Hematopoietic multipotent progenitor cell treated with erythropoietin and hydrocortisone succinate and interleukin-3 and kit ligand, for 6 days (in vitro differentiated cells): Measurements from ENCODE around the gene PIP5K1B.

Experiments
- DNase-seq: peaks from one replicate; pipeline ENCODE4 v3.0.0-alpha.2; 2015

PIP5K1B gene

DNA sequence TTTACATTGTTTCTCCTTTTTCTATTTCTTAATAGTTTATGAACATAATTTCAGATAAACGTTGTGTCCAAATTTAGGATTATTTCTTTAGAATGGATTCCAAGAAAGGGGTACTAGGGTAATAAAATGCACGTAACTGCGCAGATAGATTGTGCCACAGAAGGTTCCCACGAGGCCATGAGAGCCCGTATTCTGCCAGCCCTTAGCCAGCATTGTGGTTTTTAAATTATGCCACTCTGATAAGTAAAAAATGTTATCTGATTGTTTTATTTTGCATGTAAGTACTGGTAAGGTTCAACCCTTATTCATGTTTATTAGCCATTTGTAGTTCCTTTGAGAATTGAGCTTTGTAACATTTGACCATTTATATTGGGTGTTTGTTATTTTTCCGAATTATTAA is 220.1 kb downstream of the PIP5K1B start:
- DNase-seq = peak; percentile 91

DNA sequence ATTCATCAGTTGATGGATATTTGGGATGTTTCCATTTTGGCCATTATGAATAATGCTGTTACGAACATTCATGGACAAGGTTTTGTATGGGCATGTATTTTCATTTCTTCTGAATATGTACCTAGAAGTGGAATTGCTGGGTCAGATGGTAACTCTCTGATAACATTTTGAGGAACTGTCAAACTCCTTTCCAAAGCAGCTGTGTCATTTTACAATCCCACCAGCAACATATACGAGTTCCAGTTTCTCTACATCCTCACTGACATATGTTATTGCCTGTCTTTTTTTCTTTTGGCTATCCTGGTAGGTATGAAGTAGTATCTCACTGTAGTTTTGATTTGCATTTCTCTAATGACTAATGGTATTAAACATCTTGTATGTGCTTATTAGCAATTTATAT is 222.1 kb downstream of the PIP5K1B start:
- DNase-seq = peak; percentile 71

DNA sequence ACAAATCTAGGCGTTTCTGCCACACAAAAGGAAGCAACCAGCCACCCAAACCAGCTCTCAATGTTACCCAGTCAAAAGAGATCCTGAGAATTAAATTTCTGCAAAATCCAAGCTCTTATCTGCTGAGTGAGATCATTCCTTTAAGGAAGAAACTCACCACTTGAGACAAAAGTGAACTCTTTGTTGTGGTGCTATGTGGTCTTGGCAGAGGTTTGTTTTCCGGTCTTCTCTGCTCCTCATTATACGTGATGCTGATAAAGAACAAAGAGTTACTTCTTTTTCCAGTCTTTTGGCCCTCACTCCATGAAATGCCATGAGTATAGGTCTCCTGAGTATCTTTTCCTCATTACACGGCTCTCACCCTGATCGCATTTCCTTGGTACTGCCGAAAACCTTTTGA is 226.8 kb downstream of the PIP5K1B start:
- no peak for DNase-seq

DNA sequence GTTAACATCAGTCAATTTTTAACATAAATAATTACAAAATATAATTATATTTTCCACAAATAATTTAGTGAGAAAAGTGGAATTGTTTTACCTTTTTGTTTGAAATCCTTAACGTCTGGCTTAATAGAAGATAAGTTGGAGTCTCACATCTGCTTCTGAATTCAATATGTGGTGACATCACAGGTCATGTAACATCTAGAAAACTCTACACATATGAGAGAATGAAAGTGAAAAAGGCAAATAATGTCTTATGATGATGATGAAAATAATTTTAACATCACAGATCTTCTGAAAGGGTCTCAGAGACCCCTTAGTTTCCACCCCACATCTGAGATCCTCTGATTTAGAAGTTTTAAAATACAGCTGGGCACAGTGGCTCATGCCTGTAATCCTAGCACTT is 227.4 kb downstream of the PIP5K1B start:
- no peak for DNase-seq

DNA sequence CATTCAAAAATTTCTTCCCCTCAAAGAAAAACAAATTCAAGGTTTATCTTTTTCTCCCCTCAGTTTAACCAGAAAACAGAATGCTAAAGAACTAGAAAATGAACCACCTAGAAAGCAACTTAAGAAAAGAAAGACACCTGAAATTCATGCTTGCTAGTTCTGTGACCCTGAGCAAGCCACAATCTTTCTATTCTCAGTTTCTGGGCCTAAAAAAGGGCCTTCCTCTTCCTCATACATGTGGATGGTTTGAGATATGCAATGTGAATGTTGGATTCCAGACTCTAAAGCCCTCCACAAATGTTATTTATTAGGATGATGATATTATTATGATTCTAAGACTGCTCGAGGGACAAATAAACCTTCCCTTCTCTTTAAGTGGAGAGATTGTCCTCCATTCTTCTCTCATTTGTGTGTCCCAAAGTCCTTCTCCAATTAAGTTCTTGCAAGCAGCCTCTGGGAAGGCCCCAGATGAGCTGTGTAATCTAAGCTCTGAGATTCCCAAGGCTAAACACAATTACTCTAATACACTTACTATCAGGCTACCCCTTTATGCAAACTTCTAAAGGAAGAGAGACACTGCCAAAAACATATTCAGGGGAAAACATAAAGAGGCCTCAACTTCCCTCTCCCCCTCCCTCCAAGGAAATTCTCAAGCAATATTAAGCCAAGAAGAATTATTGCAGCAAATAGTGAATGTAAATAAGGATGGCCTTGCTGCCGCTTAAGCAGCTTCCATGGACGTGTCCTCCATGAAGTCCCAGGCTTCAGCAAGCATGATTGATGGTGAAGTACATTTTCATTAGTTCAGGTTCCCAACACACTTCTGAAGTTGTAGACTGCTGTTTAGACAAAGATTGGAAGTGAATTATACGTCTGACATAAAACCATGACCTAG is 228.6 kb downstream of the PIP5K1B start:
- no peak for DNase-seq

DNA sequence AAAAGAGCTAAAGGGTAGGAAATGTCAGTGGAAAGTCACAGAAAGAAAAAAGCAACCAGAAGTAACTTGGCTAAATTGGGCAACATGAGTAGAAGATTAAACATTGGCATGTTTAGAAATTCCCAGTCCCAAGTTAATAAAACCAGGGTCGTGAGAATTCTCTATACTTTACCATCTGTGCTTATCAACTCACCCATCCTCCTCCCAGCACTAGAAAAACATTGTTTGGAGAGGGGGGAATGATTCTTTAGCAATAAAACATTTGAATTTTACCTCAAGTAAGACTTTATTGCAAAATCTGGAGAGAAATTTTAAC is 229.2 kb downstream of the PIP5K1B start:
- no peak for DNase-seq

DNA sequence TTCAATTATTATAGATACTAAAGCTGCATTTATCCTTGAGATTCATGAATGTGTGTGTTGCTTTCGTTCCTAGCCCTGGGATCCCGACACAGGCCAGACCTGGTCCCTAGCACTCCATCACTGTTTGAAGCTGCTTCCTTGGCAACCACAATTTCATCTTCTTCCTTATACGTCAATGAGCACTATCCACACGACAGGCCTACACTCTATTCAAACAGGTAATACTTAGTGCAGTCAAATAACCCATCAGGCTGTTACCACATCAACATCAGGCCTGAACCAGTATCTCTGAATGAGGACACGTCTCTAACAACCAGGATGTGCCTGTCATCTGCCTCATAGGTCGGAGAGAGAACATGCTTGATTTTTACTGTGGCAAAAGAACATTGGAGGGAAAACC is 235.5 kb downstream of the PIP5K1B start:
- no peak for DNase-seq

DNA sequence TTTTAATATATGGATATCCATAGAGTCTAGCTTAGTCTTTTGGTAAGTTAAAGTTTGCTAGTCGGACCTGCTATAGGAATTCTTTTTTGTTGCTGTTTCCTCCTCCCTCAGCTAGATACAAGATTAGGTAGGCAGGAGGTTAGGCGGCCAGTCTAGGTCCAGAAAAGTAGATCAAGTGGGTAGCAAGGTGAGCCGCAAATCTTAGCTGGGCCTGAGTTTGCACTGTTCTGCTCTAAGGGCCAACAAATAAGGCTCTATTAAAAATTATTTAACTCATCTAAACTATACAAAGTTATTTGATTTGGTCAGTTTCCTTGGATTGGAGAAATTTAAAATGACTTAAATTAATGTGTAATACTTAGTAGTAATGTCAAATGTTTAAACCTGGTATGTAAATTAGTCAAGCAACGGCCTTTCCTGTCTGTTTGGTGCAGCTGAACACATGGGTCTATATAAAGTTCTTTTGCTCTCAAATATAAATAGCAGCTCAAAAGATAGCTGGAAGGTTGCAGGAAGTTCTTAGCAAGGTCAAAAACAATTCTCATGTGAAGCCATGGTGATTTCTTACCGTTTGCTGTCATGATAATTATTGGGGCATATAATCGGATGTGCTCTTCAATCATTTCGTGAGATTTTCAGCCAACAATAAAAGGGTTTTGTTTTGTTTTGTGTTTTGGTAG is 236.9 kb downstream of the PIP5K1B start:
- no peak for DNase-seq

DNA sequence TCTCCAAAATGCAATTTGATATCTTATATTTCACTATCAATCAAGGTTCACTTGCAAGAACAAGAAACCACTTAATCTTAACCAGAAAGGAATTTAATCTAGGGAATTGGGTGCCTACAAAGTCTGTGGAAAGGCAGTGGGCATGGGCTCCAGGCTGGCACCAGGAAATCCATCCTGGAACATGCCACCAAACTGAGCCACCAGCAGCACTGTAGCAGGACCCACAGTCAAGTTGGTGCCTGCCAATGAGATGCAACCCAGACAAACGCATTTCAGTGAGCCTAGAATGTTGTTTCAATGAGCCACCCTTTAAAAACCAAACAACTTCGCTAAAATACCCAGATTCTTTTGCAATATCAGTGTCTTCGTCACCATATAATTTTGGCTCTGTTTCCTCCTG is 237.8 kb downstream of the PIP5K1B start:
- DNase-seq = no peak

DNA sequence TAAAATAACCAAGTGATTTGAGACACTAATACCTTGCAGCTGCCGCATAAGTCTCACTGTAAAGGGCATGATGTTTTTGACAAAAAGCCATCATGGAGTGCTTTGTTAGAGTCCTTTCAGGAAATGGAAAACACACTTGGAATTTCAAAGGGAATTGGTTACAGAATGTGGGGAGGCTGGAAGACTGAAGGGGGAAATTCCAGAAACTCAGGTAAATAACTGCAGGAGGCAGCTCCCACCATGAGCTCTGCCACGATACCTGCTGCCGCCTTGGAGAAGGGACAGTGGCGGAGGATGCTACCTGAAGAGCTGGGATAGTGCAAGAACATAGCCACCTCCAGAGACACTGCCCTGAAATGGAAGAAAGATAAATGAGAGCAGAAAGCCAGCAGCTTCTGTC is 242.0 kb downstream of the PIP5K1B start:
- DNase-seq = no peak

DNA sequence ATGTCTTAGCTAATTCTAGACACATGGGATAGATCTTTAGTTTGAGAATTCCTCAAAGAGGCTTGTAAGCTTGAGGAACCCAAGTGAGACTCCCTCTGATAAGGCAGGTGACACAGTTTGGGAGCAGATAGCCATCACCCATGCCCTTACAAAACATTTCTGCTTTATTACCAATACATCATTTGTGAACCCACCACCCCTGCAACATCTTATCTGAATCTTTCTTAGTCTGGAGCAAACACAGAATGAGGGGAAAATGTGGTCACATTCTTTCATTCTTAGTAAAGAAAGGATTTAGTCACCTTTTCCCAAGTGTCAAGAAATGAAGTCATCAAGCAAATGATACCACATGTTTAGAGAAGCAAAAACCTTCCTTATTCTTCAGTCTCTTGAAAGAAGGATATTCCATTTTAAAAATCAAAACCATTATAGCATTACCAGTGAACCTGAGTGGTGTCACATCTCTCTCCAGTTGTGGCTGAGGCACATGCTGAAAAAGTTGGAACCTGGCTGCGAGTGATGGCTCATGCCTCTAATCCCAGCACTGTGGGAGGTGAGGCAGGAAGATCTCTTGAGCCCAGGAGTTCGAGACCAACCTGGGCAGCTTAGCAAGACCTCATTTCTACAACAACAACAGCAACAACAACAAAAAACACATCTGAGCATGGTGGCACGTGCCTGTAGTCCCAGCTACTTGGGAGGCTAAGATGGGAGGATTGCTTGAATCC is 243.0 kb downstream of the PIP5K1B start:
- no peak for DNase-seq

DNA sequence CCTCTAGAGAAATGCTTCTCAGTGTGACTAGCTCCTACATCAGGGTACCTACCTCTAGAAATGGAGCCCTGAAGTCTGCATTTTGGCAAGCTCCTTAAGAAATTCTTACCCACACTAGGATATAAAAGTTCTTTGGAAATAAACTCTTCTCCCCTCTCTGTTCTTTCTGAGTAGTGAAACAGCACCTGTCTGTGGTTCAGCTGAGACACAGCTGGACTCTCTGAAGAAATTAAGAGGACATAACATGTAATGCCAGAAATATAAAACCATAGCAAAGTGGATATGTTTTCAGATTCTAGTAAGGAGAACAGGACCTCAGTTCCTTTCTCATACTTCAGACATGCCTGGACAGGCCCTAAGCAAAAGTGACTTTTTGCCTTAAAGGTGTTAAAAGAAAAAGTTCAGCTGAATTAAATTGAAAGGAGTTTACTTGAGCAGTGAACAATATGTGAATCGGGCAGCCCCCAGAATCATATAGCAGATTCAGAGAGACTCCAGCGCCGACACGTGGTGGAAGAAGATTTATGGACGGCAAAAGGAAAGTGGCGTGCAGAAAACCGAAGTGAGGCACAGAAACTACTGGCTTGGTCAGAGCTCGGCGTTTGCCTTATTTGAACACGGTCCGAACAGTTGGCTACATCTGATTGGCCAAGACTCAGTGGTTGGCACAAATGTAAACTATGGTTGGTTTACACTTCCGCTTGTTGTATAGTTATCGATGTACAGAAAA is 244.4 kb downstream of the PIP5K1B start:
- peak; percentile 69 for DNase-seq

DNA sequence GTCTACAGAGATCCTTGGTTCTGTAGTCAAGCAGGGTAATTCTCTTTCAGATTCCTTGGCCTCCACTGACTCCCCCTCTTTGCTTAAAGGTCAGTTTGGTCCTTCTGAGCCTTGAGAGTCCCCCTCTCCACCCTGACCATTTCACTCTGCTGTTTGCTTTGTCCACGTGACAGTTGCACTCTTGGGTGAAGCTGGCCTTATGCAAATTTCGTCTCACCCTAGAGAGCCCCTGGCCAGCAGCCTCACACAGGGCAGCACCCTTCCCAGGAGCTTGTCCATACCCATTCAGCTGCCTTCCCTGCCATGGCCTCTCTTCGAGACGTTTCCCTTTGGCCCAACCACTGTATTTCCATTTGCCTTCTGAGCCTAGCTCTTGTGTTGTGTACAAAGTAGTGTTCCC is 245.1 kb downstream of the PIP5K1B start:
- no peak for DNase-seq

DNA sequence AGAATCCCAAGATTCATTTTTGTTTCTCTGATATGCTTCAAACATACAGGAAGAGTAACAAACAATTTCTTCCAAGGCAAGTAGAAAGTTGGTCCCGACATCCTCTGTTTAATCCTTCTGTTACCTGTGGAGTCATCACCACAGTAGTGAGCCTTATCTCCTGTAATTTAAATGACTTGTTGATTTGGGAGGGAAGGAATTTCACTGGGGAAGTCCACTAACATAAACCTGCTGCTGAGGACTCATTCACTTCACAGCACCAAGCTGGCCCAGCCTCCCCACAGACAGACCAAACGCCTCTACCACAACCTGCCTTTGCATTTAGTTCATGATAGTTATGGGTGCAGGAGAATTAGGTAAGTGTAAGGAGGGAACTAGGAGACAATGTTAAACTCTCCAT is 245.6 kb downstream of the PIP5K1B start:
- no peak for DNase-seq

DNA sequence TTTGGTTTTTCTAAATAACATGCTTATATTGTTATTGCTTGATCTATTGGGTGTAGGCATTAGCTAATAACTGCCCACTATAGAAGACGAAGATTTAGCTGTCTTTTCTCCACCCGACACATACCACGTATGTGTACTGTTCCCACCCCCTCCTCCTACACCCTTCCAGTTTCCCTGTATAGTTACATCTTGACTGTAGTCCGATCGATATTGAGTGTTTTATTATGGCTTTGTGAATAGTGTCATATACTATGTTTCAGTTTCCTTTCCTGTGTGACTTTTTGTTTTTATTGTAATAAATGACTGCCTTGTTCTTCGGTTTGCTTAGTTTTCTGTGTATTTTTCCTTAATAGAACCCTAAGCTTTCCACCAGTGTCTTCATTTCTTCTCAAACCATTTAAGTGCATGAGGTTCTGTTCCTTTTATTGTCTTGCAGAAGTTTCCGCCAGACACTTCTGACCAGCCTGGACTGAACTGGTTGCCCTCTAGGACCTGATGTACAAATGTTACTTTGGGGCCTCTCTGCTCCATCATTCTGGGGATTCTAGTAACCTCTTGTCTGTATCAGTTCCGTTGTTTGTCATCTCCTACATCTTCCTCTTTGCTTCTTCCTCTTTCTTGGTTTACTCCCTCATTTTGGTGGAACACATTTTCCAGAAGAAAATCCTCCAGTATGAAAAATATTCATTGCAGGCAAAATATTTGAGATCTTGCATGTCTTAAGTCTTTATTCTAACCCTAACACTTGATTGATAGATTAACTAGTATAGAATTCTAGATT is 247.0 kb downstream of the PIP5K1B start:
- no peak for DNase-seq

DNA sequence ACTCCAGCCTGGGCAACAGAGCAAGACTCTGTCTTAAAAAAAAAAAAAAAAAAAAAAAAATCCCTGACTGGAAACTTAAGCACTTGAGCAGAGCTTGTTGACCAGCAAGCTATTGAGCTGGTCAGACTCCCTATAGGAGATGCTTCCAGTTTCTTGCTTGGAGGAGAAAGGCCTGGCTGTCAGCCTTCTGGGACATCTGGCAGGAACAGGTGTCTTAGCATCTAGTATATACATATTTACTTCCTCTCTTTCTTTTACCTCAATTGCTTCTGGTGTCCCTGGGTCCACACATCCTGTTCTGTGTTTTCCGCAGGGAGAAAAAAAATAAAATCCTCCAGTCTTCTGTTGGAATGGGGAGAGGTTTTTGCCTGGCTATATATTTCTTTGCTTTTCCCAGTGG is 248.7 kb downstream of the PIP5K1B start:
- no peak for DNase-seq

DNA sequence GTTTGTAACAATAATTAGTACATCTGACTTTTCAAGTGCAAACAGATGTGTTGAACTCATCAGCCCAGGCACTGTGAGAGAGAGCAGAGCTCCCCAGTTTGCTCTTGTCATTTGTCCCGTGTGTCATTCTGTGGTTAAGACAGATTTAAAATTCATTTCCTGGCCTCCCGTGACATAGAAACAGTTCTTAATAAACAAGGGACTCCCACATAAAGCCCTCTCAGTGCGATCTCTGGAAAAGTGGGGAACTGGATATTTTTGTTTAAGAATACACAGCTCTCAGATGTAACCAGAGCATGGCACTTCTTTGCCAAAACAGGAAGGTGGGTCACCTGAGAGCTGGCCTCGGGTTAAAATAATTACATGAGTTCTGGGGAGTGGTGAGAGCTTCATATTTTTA is 250.3 kb downstream of the PIP5K1B start:
- no peak for DNase-seq

DNA sequence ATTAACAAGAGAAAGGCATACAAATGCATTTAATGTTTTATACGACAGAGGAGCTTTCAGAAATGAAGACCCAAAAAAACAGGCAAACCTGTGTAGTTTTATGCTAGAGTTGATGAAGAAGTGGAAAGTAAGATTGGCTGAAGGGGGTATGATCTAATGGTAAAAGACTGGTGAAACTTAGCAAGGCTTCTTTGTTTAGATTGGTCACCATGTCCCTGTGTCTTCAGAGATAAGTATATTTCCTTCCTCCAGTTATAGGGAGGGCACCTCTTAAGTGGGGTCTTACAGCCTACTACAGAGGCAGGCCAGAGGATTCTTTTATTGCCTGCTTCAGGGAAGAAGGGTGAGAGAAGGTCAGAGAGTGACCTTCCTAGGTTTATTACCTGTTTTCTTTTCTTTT is 252.4 kb downstream of the PIP5K1B start:
- DNase-seq = no peak

DNA sequence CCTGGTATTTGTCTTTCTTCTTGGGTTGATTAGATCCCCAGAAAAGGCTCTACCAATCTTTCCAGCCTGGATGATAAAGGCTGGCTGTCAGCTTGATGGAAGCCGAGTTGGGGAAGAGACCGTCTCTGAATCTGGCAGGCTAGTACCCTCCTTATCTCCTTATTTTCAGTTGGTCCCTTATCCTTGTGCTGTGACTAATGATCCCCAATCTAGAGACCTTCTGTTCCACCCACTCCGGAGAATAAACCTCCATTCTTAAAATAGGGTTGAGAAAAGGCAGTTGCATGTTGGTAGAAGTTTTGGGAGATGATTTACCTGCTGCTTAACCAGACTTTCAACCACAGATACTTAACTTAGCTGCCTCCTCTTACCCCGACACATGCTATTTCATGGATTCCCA is 256.5 kb downstream of the PIP5K1B start:
- peak; percentile 86 for DNase-seq

DNA sequence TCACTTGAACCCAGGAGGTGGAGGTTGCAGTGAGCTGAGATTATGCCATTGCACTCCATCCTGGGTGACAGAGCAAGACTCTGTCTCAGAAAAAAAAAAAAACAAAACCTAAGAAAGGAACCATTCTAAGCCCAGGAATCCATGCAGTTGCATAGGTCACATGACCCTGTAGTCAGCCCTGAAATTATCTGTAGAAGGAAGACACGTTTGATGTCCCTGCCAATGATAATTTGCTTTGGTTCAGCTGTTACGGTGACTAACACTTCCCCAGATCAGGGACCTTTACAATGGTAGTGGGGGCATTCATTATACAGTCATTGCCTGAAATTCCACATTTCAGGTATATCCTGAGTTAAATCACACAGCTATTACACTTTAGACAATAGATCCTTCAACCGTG is 258.4 kb downstream of the PIP5K1B start:
- DNase-seq = no peak

DNA sequence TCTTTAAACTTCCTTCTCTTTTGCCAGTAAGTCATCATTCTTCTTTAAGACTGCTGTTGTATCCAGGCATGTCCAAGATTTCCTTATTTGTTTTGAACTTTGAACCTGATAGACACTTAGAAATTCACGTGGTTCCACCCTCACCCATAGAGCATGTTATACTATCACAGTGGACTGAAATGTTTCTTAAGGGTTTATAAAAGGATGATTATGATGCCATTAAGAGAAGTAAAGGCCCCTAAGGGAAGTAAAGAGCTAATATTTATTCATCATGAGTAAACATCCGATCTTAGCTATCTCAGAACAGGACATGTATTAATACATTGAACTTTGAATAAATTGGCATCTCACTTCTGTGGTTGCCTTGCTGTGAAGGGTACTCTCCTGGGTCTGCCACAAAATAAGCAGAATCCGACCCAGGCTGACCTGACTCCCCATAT is 259.1 kb downstream of the PIP5K1B start:
- no peak for DNase-seq

DNA sequence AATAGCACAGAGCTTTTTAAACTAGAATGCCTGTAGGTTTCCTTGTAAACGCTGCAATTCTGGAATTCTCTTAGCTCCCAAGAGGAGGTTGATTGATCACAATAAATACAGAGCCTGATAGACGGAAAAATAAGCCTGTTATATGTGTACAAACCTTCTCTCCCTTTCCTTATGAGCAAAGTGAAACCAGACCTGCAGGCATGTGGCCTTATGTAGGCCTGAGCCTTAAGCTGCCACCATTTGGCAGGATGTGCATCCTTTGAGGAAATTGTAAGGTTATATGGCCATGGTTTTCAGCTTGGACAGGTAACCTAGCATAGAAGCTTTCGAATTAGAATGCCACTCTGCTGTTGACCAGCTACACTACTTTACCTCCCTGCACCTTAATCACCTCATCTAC is 259.7 kb downstream of the PIP5K1B start:
- no peak for DNase-seq
